Prostate gland (tissue), 2 donors: ENCODE data around the gene TPCN1. TPM values are rescaled to one million over a fixed set of nuclear protein-coding genes. Genes with fewer than 3 reads are reported as not detected.

Experiments used
- DNase-seq: peaks from one replicate; pipeline ENCODE4 v3.0.0-alpha.2; 2019; ENCODE audit warnings: low spot score
- H3K27ac ChIP-seq, 2 donors: fragments of 200-600 bp; sonication (generic); 2 replicates each; pipeline ENCODE4 v1.5.1; 2017 to 2019
- H3K27me3 ChIP-seq: fragments of 200-600 bp; sonication (generic); replicated peaks from 2 replicates; pipeline ENCODE4 v1.5.1; 2019; ENCODE audit not compliant: insufficient read depth
- H3K36me3 ChIP-seq, 2 donors: fragments of 200-600 bp; sonication (generic); 1 replicate in 1 of 2; 2 replicates in 1 of 2; pipeline versions ENCODE4 v1.5.1 to v1.8.1; 2017 to 2019
- H3K4me1 ChIP-seq: fragments of 200-600 bp; sonication (generic); replicated peaks from 2 replicates; pipeline ENCODE4 v1.5.1; 2019
- H3K4me3 ChIP-seq, 2 donors: fragments of 200-600 bp; sonication (generic); 2 replicates each; pipeline ENCODE4 v1.5.1; 2017 to 2019
- H3K9me3 ChIP-seq: fragments of 200-600 bp; sonication (generic); 2 replicates; pipeline ENCODE4 v1.5.1; 2017
- POLR2A ChIP-seq: fragments of 450-650 bp; IDR thresholded peaks from one replicate; pipeline ENCODE4 v1.6.1; 2016; ENCODE audit warnings: antibody characterized with exemption, mild to moderate bottlenecking
- POLR2AphosphoS5 ChIP-seq: sonication (generic); formaldehyde crosslinking; IDR thresholded peaks from one replicate; pipeline ENCODE4 v1.6.1; 2017; ENCODE audit warnings: antibody characterized with exemption
- WGBS: methylation state at CpG from one replicate; pipeline ENCODE4 v1.1.5; 2018; 5-methylcytosine and 5-hydroxymethylcytosine counted together
- intact Hi-C: fragments of 100-400 bp; cut with DNase I; formaldehyde crosslinking; loops from one replicate; pipeline ENCODE4 v1.14.2; 2022
- total RNA-seq, 2 donors: library from RNA; depleted of rRNA; stranded (reverse); fragments of >200 nt; gene quantifications; one replicate each; pipeline ENCODE4 v1.1.0, GENCODE V29; 2016
- TF ChIP-seq, protein P1 (sequence below), 4 experiments: fragments of 200-600 bp in 2 of 4; fragments of 450-650 bp in 2 of 4; sonication (generic) in 2 of 4; IDR thresholded peaks; 1 replicate in 3 of 4; 2 replicates in 1 of 4; pipeline ENCODE4 v1.5.1; 2016 to 2019; ENCODE audit warnings: antibody characterized with exemption in 4 of 4, mild to moderate bottlenecking in 2 of 4, moderate library complexity in 2 of 4

The TPCN1 gene
- total RNA-seq, 2 donors from 2014 or later: 52.6 to 65.3 TPM

DNA sequence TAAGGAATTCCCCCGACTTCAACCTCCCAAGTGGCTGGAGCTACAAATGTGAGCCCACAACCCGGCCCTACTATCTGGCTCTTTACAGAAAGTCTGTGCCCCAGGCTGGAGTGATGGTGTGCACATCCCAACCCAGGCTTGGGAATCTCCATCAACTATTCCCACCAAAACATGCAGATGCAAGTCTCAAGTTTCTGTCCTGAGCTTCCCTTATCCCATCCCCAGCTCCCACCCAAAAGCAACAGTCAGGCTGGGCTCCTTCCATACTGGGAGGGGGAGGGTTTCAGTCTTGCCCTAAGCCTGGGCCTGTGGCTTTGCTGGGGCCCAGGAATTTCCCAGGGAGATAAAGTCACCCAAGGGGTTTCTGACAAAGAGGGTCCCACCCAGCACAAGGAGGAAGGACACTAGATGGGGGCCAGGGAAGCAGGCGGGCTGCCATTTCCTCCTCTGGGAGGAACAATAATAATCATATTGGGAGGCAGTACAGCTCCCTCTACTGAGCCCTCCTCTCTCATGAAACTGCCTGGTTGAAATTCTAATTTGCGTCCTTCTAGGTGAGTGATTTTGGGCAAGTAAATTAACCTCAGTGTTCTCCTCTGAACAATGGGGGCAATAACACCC is 105.6 kb downstream of the TPCN1 start:
- H3K9me3 ChIP-seq: no peaks in the 10 kb centered on the region
- no peak overlapping the region for H3K27ac ChIP-seq
- H3K4me3 ChIP-seq: no peak overlapping the region
- no peaks in the 10 kb centered on the region for H3K4me1 ChIP-seq
- no peaks in the 10 kb centered on the region for H3K27me3 ChIP-seq
- no peak for DNase-seq
- 80% methylated on average over 4 of the region's 4 CpGs for WGBS
- intact Hi-C loops: no loop called here
- H3K36me3 ChIP-seq: no peaks in the 10 kb centered on the region
- TF ChIP-seq, protein P1, sequence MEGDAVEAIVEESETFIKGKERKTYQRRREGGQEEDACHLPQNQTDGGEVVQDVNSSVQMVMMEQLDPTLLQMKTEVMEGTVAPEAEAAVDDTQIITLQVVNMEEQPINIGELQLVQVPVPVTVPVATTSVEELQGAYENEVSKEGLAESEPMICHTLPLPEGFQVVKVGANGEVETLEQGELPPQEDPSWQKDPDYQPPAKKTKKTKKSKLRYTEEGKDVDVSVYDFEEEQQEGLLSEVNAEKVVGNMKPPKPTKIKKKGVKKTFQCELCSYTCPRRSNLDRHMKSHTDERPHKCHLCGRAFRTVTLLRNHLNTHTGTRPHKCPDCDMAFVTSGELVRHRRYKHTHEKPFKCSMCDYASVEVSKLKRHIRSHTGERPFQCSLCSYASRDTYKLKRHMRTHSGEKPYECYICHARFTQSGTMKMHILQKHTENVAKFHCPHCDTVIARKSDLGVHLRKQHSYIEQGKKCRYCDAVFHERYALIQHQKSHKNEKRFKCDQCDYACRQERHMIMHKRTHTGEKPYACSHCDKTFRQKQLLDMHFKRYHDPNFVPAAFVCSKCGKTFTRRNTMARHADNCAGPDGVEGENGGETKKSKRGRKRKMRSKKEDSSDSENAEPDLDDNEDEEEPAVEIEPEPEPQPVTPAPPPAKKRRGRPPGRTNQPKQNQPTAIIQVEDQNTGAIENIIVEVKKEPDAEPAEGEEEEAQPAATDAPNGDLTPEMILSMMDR (IDR thresholded peaks at IDR 0.05): no peak
- TF ChIP-seq POLR2A (no peak), POLR2AphosphoS5 (no peak)

DNA sequence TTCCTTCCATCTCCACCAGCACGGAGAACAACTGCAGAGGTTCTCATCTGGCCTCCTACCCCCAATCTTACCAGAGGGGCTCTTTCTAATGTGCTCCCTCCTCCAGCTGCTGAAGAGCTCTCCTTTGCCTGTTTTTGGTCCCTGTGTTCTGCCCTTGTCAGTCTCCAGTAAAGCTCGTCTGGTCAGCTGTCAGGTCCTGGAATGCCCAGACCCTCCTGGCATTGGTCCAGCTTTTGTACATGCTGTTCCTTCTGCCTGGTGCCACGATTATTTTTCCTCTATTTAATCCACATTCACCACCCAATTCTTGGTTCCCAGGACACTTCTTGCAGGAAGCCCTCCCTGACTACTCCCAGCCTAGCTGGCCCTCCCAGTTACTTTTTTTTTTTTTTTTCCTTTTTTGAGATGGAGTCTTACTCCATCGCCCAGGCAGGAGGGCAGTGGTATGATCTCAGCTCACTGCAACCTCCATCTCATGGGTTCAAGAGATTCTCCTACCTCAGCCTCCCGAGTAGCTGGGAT is 107.2 kb downstream of the TPCN1 start:
- TF ChIP-seq POLR2AphosphoS5: no peak
- TF ChIP-seq, protein P1 (IDR thresholded peaks at IDR 0.05): no peak
- TF ChIP-seq POLR2A: no peak

GRCh38 chr12:113329022-113329790 is 107.9 kb downstream of the TPCN1 start:
- H3K4me1 ChIP-seq: no peaks in the 10 kb centered on the region
- DNase-seq: no peak
- intact Hi-C loops: no loop called here
- H3K36me3 ChIP-seq: no peaks in the 10 kb centered on the region
- no peaks in the 10 kb centered on the region for H3K27me3 ChIP-seq
- TF ChIP-seq, protein P1 (IDR thresholded peaks at IDR 0.05): no peak
- no peak for TF ChIP-seq POLR2AphosphoS5
- TF ChIP-seq POLR2A: no peak
- no peak overlapping the region for H3K4me3 ChIP-seq
- no peak overlapping the region for H3K27ac ChIP-seq
- no peaks in the 10 kb centered on the region for H3K9me3 ChIP-seq
- 84% methylated on average over 9 of the region's 9 CpGs for WGBS

More for the DNA sequence above, 107.2 kb downstream of the TPCN1 start:
- Histone ChIP-seq H3K9me3 (no peaks in the 10 kb centered on the region), H3K4me1 (no peaks in the 10 kb centered on the region), H3K27me3 (no peaks in the 10 kb centered on the region), H3K4me3 (no peak overlapping the region), H3K36me3 (no peaks in the 10 kb centered on the region), H3K27ac (no peak overlapping the region)
- WGBS: 80% methylated on average over 5 of the region's 5 CpGs
- no peak for DNase-seq
- intact Hi-C loops: no loop called here

GRCh38 chr12:113329791-113330417 is 108.6 kb downstream of the TPCN1 start:
- TF ChIP-seq, protein P1 (IDR thresholded peaks at IDR 0.05): no peak
- TF ChIP-seq POLR2A: no peak
- no peak for TF ChIP-seq POLR2AphosphoS5
- Histone ChIP-seq H3K27me3 (no peaks in the 10 kb centered on the region), H3K4me3 (no peak overlapping the region), H3K27ac (no peak overlapping the region), H3K4me1 (no peaks in the 10 kb centered on the region), H3K36me3 (no peaks in the 10 kb centered on the region), H3K9me3 (no peaks in the 10 kb centered on the region)
- WGBS: 89% methylated on average over 1 of the region's 1 CpG
- intact Hi-C loops: loop anchor here (10.0 kb wide), 1 partner anchor 105 kb away; the partner anchor contains the start of gene TPCN1
- DNase-seq: no peak
